ENCODE data around the gene AGMO. TPM values are rescaled to one million over a fixed set of nuclear protein-coding genes. Genes with fewer than 3 reads are reported as not detected.

The AGMO gene
- total and polyA plus RNA-seq, 2 experiments from 2014 or later: 0.42 to 0.55 TPM

GRCh38 chr7:15407910-15408309 lies 153.9 kb downstream of the AGMO start (continued):
- TF ChIP-seq, protein P1, sequence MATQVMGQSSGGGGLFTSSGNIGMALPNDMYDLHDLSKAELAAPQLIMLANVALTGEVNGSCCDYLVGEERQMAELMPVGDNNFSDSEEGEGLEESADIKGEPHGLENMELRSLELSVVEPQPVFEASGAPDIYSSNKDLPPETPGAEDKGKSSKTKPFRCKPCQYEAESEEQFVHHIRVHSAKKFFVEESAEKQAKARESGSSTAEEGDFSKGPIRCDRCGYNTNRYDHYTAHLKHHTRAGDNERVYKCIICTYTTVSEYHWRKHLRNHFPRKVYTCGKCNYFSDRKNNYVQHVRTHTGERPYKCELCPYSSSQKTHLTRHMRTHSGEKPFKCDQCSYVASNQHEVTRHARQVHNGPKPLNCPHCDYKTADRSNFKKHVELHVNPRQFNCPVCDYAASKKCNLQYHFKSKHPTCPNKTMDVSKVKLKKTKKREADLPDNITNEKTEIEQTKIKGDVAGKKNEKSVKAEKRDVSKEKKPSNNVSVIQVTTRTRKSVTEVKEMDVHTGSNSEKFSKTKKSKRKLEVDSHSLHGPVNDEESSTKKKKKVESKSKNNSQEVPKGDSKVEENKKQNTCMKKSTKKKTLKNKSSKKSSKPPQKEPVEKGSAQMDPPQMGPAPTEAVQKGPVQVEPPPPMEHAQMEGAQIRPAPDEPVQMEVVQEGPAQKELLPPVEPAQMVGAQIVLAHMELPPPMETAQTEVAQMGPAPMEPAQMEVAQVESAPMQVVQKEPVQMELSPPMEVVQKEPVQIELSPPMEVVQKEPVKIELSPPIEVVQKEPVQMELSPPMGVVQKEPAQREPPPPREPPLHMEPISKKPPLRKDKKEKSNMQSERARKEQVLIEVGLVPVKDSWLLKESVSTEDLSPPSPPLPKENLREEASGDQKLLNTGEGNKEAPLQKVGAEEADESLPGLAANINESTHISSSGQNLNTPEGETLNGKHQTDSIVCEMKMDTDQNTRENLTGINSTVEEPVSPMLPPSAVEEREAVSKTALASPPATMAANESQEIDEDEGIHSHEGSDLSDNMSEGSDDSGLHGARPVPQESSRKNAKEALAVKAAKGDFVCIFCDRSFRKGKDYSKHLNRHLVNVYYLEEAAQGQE (IDR thresholded peaks at IDR 0.05; ENCODE audit: unreplicated experiment): no peak
- TF ChIP-seq ZNF331 (CRISPR knock-in tag; IDR thresholded peaks at IDR 0.05; ENCODE audit: low read depth) (no peak), EZH2phosphoT487 (IDR thresholded peaks at IDR 0.05; ENCODE audit: unreplicated experiment) (no peak), ETS1 (IDR thresholded peaks at IDR 0.05) (no peak), JUNB (IDR thresholded peaks at IDR 0.05; ENCODE audit: unreplicated experiment) (no peak), POLR2AphosphoS5 (IDR thresholded peaks at IDR 0.05; ENCODE audit: low read depth) (no peak), CREB1 (CRISPR knock-in tag; IDR thresholded peaks at IDR 0.05; ENCODE audit: low read depth) (no peak)

- no peaks in the 10 kb centered on the region for H3K36me3 Mint-ChIP-seq (ENCODE audit: low read depth)
These were observed 158.1 kb downstream of the AGMO start for GRCh38 chr7:15403751-15404150.

DNA sequence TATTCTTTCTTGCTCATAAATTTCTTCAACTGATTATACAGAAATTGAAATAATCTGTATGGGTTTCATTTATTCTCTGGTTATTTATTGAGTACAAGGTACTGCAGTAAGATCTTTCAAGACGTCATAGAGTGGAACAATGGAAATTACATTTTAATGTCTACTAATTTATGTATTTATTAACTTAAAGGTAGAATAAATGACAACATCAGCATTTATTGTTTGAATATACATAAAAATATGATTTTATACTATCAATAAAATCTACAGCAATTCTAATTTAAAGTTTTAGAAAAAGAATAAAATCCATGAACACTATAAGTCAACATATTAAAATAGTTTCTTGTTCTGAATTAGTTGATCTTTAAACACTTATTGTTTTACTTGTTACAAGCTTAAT lies 158.5 kb downstream of the AGMO start:
- ATAC-seq (no peak), DNase-seq (ENCODE audit: low spot score) (no peak)
- H3K27me3 Mint-ChIP-seq (ENCODE audit: insufficient read depth, low read depth, poor library complexity): no peaks in the 10 kb centered on the region
- no peaks in the 10 kb centered on the region for H3K9me3 Mint-ChIP-seq
- Histone ChIP-seq H3K79me2 (replicated peaks; ENCODE audit: insufficient read depth) (no peaks in the 10 kb centered on the region), H4K20me1 (replicated peaks; ENCODE audit: insufficient read depth) (no peaks in the 10 kb centered on the region), H3K9me2 (ENCODE audit: insufficient read depth) (no peaks in the 10 kb centered on the region), H3K4me2 (peak overlapping the region; percentile 21; the same call in 1 of the 2 replicates), H2AFZ (no peak overlapping the region), H3K4me3 (no peak overlapping the region), H3K27ac (ENCODE audit: low read depth) (no peak overlapping the region), H3F3A (replicated peaks; ENCODE audit: low read depth) (no peaks in the 10 kb centered on the region), H3K36me3 (ENCODE audit: insufficient read depth) (no peaks in the 10 kb centered on the region), H3K27me3 (ENCODE audit: insufficient read depth) (no peaks in the 10 kb centered on the region), H3K4me1 (ENCODE audit: insufficient read depth) (peaks cover 7% of the 10 kb centered on the region)
- H3K36me3 Mint-ChIP-seq (ENCODE audit: low read depth): no peaks in the 10 kb centered on the region
- peaks cover 9% of the 10 kb centered on the region for H3K4me1 Mint-ChIP-seq
- H3K27ac Mint-ChIP-seq: peak overlapping the region; percentile 44
- no peak overlapping the region for H3K4me3 Mint-ChIP-seq
- no peak for TF ChIP-seq ZNF331 (CRISPR knock-in tag; IDR thresholded peaks at IDR 0.05; ENCODE audit: low read depth)
- TF ChIP-seq ETS1 (IDR thresholded peaks at IDR 0.05): no peak
- no peak for TF ChIP-seq NANOG (IDR thresholded peaks at IDR 0.05; ENCODE audit: borderline replicate concordance)
- no peak for TF ChIP-seq CREB1 (CRISPR knock-in tag; IDR thresholded peaks at IDR 0.05; ENCODE audit: low read depth)

More at GRCh38 chr7:15403751-15404150, 158.1 kb downstream of the AGMO start:
- peaks cover 9% of the 10 kb centered on the region for H3K4me1 Mint-ChIP-seq
- DNase-seq (ENCODE audit: low spot score) (no peak), ATAC-seq (no peak)
- H3K27me3 ChIP-seq (ENCODE audit: insufficient read depth): no peaks in the 10 kb centered on the region
- peaks cover 7% of the 10 kb centered on the region for H3K4me1 ChIP-seq (ENCODE audit: insufficient read depth)
- H3K4me3 Mint-ChIP-seq: no peak overlapping the region
- no peaks in the 10 kb centered on the region for H3F3A ChIP-seq (replicated peaks; ENCODE audit: low read depth)
- TF ChIP-seq NANOG (IDR thresholded peaks at IDR 0.05; ENCODE audit: borderline replicate concordance) (no peak), JUNB (IDR thresholded peaks at IDR 0.05; ENCODE audit: unreplicated experiment) (no peak)
- H3K9me2 ChIP-seq (ENCODE audit: insufficient read depth): no peaks in the 10 kb centered on the region
- H3K36me3 ChIP-seq (ENCODE audit: insufficient read depth): no peaks in the 10 kb centered on the region
- no peaks in the 10 kb centered on the region for H3K9me3 Mint-ChIP-seq
- H3K4me2 ChIP-seq: no peak overlapping the region
- no peak overlapping the region for H2AFZ ChIP-seq
- H3K27ac Mint-ChIP-seq: peak overlapping the region; percentile 54
- no peak overlapping the region for H3K27ac ChIP-seq (ENCODE audit: low read depth)
- H4K20me1 ChIP-seq (replicated peaks; ENCODE audit: insufficient read depth): no peaks in the 10 kb centered on the region
- no peaks in the 10 kb centered on the region for H3K79me2 ChIP-seq (replicated peaks; ENCODE audit: insufficient read depth)
- no peaks in the 10 kb centered on the region for H3K27me3 Mint-ChIP-seq (ENCODE audit: insufficient read depth, low read depth, poor library complexity)
- no peak overlapping the region for H3K4me3 ChIP-seq
